ENCODE results near the gene ZNF175.

- TF ChIP-seq, protein P1, sequence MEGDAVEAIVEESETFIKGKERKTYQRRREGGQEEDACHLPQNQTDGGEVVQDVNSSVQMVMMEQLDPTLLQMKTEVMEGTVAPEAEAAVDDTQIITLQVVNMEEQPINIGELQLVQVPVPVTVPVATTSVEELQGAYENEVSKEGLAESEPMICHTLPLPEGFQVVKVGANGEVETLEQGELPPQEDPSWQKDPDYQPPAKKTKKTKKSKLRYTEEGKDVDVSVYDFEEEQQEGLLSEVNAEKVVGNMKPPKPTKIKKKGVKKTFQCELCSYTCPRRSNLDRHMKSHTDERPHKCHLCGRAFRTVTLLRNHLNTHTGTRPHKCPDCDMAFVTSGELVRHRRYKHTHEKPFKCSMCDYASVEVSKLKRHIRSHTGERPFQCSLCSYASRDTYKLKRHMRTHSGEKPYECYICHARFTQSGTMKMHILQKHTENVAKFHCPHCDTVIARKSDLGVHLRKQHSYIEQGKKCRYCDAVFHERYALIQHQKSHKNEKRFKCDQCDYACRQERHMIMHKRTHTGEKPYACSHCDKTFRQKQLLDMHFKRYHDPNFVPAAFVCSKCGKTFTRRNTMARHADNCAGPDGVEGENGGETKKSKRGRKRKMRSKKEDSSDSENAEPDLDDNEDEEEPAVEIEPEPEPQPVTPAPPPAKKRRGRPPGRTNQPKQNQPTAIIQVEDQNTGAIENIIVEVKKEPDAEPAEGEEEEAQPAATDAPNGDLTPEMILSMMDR (IDR thresholded peaks at IDR 0.05; ENCODE audit: low read depth, low read length, poor library complexity, severe bottlenecking) = no peak
- no peak for TF ChIP-seq EZH2phosphoT487 (IDR thresholded peaks at IDR 0.05; ENCODE audit: borderline replicate concordance, low read length)
Measured at GRCh38 chr19:51541458-51542357, 29.4 kb upstream of the ZNF175 start.
